ENCODE data around the gene SLC6A6.

DNA sequence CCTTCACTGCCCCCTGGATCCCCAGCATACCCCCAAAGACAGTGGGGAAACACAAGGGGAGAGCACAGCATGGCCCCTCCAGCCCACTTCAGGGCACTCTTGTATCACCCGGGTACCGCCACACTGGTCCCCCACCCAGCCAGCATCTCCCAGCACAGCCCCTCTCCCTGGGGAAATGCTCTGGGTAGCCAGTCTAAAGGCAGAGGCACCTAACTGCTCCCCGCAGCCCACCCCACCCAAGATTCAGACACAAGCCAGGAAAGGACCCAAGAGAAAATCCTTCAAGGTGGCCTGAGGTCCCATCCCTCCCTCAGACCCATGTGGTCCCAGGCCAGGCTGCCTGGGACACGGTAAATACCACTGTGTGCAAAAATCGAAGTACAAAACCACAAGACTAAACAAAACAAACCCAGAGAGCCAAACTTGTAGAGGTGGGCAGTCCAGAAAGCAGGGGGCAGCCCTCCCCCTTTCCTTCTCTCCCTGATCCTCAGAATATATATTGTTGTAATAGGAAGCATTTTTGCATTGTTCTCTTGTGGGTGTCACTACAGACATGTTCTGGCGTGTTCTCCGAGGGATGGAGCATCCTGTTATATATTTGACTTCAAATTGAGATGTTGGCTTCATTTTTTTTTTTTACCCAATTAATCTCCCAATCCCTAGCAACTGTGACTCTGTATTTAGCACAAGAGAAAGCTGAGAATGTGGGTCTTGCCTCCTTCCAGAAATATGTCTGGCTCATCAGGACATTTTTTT lies 86.1 kb downstream of the SLC6A6 start:
- TF ChIP-seq CTCF (IDR thresholded peaks at IDR 0.05) (no peak), POLR2A (IDR thresholded peaks at IDR 0.05) (no peak)
